HEK293T (cell line): ENCODE results near the gene BCL2.
"Not testable (repeated sequence)": the region's sequence is repeated elsewhere in the genome, so short reads cannot be mapped to it uniquely, and the experiment has no call there.

Experiments
- CTCF ChIA-PET: fragments of 350-600 bp; formaldehyde crosslinking; extraction: SDS; loops from one replicate; lab custom pipeline; 2021; ENCODE audit warnings: antibody characterized with exemption, inconsistent platforms; lab: Yijun Ruan, JAX
- POLR2A ChIA-PET: fragments of 350-600 bp; formaldehyde crosslinking; extraction: SDS; loops from one replicate; lab custom pipeline; 2020; ENCODE audit warnings: antibody characterized with exemption, inconsistent platforms; lab: Yijun Ruan, JAX
- DNase-seq: peaks from one replicate; pipeline ENCODE4 v3.0.0; 2012; ENCODE audit warnings: mixed read lengths; ENCODE audit errors: extremely low spot score
- ARNT ChIP-seq: fragments of 450-650 bp; IDR thresholded peaks from 2 replicates; pipeline ENCODE4 v1.6.1; 2017; ENCODE audit warnings: mild to moderate bottlenecking
- BHLHE40 ChIP-seq: fragments of 450-650 bp; IDR thresholded peaks from 2 replicates; pipeline ENCODE4 v1.6.1; 2016; ENCODE audit warnings: mild to moderate bottlenecking, moderate library complexity, borderline replicate concordance
- CTBP1 ChIP-seq: fragments of 450-650 bp; IDR thresholded peaks from 2 replicates; pipeline ENCODE4 v1.6.1; 2016; ENCODE audit warnings: borderline replicate concordance
- ELF4 ChIP-seq: fragments of 450-650 bp; IDR thresholded peaks from 2 replicates; pipeline ENCODE4 v1.6.1; 2017; ENCODE audit warnings: antibody characterized with exemption
- FOXA1 ChIP-seq: fragments of 450-650 bp; IDR thresholded peaks from 2 replicates; pipeline ENCODE4 v1.6.1; 2016; ENCODE audit warnings: mild to moderate bottlenecking
- FOXK2 ChIP-seq: fragments of 450-650 bp; IDR thresholded peaks from 2 replicates; pipeline ENCODE4 v1.6.1; 2016; ENCODE audit warnings: mild to moderate bottlenecking
- FOXM1 ChIP-seq: fragments of 450-650 bp; IDR thresholded peaks from 2 replicates; pipeline ENCODE4 v1.6.1; 2017; ENCODE audit warnings: mild to moderate bottlenecking, borderline replicate concordance
- HDGF ChIP-seq: fragments of 450-650 bp; IDR thresholded peaks from 2 replicates; pipeline ENCODE4 v1.6.1; 2017; ENCODE audit warnings: antibody characterized with exemption, borderline replicate concordance
- L3MBTL2 ChIP-seq: fragments of 450-650 bp; conservative IDR thresholded peaks from 2 replicates; pipeline ENCODE4 v1.6.1; 2016; ENCODE audit warnings: mild to moderate bottlenecking
- LEF1 ChIP-seq: fragments of 450-650 bp; IDR thresholded peaks from 2 replicates; pipeline ENCODE4 v1.6.1; 2017; ENCODE audit warnings: mild to moderate bottlenecking, borderline replicate concordance
- NFRKB ChIP-seq: fragments of 450-650 bp; IDR thresholded peaks from 2 replicates; pipeline ENCODE4 v1.6.1; 2016; ENCODE audit warnings: mild to moderate bottlenecking, moderate library complexity
- PKNOX1 ChIP-seq: fragments of 450-650 bp; IDR thresholded peaks from 2 replicates; pipeline ENCODE4 v1.6.1; 2016
- SP1 ChIP-seq: fragments of 450-650 bp; IDR thresholded peaks from 2 replicates; pipeline ENCODE4 v1.6.1; 2017
- SUZ12 ChIP-seq: fragments of 450-650 bp; IDR thresholded peaks from 2 replicates; pipeline ENCODE4 v1.6.1; 2016; ENCODE audit warnings: mild to moderate bottlenecking
- TARDBP ChIP-seq: fragments of 450-650 bp; IDR thresholded peaks from 2 replicates; pipeline ENCODE4 v1.6.1; 2016
- ZNF384 ChIP-seq: fragments of 450-650 bp; IDR thresholded peaks from 2 replicates; pipeline ENCODE4 v1.6.1; 2016

The BCL2 gene

GRCh38 chr18:63205791-63206252 lies 113.7 kb downstream of the BCL2 start:
- DNase-seq, result no peak

GRCh38 chr18:63203497-63203896 lies 116.1 kb downstream of the BCL2 start:
- CTCF ChIA-PET, result no interaction called here
- TF ChIP-seq L3MBTL2 (no peak), LEF1 (no peak), BHLHE40 (no peak), CTBP1 (no peak)
- DNase-seq, result no peak
- POLR2A ChIA-PET, result no interaction called here

More at GRCh38 chr18:63205791-63206252, 113.7 kb downstream of the BCL2 start:
- no peak for TF ChIP-seq PKNOX1
- no peak for TF ChIP-seq ZNF384
- no peak for TF ChIP-seq TARDBP
- ChIA-PET POLR2A (no interaction called here), CTCF (no interaction called here)

- no peak for TF ChIP-seq L3MBTL2
- no peak for TF ChIP-seq ZNF384
- TF ChIP-seq NFRKB, result no peak
- TF ChIP-seq FOXK2, result no peak
- no peak for TF ChIP-seq HDGF
- no peak for TF ChIP-seq TARDBP
- no peak for TF ChIP-seq PKNOX1
- TF ChIP-seq ELF4, result no peak
- no peak for TF ChIP-seq ARNT
- no peak for TF ChIP-seq CTBP1
- TF ChIP-seq SP1, result no peak
- TF ChIP-seq BHLHE40, result no peak
- TF ChIP-seq FOXA1, result no peak
- POLR2A ChIA-PET, result no interaction called here
- CTCF ChIA-PET, result no interaction called here
- DNase-seq, result no peak
These were observed 116.7 kb downstream of the BCL2 start for GRCh38 chr18:63202828-63203227.

GRCh38 chr18:63201456-63201855 lies 118.1 kb downstream of the BCL2 start:
- CTCF ChIA-PET, DNase-seq, POLR2A ChIA-PET: not testable (repeated sequence)

GRCh38 chr18:63199743-63200241 lies 119.8 kb downstream of the BCL2 start:
- CTCF ChIA-PET, result no interaction called here
- no peak for DNase-seq
- POLR2A ChIA-PET, result no interaction called here
- TF ChIP-seq PKNOX1 (no peak), TARDBP (no peak), FOXK2 (no peak), NFRKB (no peak), ELF4 (no peak), SUZ12 (no peak), ZNF384 (no peak), BHLHE40 (no peak), FOXA1 (no peak), LEF1 (no peak), ARNT (no peak), L3MBTL2 (no peak)

- TF ChIP-seq PKNOX1 (no peak), ELF4 (no peak), SP1 (no peak), ARNT (no peak), FOXM1 (no peak), NFRKB (no peak), CTBP1 (no peak), L3MBTL2 (no peak), FOXA1 (no peak), SUZ12 (no peak)
- ChIA-PET CTCF (no interaction called here), POLR2A (no interaction called here)
- no peak for DNase-seq
These were observed 120.5 kb downstream of the BCL2 start for GRCh38 chr18:63198868-63199742.
